HG03025 (cell line): Measurements from ENCODE around the gene ALG12.

Experiments used
- ATAC-seq: cut with Tn5 transposase; IDR thresholded peaks from one replicate; pipeline ENCODE4 v1.9.1; 2021; ENCODE audit warnings: mild to moderate bottlenecking, moderate library complexity; ENCODE audit not compliant: unreplicated experiment, low FRiP score

ALG12 gene

GRCh38 chr22:49933236-49934159 lies 15.3 kb upstream of the ALG12 start:
- no peak for ATAC-seq

DNA sequence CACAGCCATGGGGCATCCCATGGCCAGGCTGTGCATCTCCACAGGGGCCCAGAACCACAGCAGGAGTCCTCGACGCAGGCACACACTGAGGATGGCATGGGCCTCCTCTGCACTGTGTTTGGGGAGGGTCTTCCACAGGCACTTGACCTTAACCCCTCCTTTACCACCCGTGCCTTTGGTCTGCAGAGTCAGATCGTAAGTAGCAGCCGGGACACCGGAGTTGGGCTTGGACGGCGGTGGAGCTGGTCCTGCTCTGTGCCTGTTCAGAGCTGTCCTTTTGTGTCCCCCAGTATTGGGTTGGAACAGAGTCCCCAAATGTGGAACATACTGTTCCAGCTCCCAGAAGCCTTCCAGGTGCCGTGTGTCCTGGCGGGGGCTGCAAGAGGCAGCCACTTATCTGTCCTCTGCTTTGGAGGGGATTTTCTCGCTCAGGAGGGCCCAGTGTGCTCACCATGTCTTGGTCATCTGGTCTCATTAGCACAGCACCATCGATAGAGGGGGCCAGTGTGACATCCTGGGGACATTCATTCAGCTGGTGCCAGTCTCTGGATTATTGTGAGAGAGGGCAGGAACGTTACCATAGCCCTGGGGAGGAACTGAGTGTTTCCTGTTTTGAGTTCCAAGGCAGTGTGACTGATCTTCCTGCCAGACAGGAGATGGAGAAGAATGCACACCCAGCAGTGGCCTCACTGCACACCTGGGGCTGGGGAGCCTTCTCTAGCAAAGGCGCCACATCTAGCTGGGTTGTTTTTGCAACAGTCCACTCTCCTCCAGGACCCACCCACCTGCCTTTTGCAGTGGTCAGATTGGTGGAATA lies 12.6 kb upstream of the ALG12 start:
- ATAC-seq = no peak

DNA sequence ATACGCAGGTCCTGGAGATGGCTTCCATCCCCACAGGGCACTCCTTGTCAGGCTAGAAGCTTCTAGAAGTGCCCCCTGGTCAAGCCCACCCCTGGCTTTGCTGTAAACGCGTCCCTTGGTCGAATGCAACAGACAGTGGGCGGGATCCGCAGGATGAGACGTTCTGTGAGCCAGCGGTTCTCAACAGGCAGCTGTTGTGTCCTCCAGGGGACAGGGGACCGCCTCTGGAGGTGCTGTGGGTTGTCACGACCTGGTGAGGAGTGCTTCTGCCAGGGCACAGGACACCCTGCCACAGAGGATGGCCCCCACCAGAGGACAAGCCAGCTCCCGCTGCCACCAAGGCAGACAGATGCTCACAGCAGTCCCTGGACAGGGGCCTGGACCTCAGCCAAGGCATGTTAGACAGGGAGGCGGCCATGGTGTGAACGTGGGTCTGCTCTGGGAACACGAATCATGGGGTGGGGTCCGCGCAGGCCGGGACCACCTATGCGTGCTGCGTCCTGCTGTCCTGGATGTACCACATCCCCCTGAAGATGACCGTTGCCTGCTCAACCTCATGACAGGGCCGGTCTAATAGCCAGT lies 11.8 kb upstream of the ALG12 start:
- ATAC-seq = no peak

- ATAC-seq = no peak
Measured at GRCh38 chr22:49929211-49929979, 11.2 kb upstream of the ALG12 start.

DNA sequence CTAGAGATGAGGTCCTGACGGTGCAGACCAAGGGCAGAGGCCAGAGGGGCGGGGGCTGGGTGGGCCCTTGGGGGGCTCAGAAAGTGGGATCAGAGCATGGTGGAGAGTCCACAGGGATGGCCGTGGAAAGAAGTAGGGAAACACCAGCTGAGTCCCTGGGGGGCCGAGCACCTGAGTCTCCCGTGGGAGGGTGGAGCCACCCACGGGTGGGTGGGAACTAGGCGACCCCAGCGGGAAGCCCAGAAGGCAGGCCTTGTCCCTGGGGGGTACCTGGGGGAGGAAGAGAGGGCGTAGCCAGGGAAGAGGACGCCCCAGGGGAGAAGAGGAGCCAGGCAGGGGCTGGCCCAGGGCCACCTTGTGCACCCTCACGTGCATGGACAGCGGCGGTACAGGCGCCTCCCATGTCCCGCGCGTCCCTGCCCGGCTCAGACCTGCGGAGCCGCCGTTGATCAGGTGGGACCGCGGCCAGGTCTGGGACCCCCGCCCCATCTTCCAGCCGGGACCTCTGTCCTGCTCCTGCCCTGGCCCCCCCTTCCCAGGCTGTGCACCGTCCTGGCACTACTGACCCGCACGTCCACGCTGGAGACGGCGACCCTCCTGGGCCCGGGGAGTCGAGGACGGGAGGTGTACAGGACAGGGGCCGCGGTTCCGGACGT lies 10.4 kb upstream of the ALG12 start:
- no peak for ATAC-seq

GRCh38 chr22:49928185-49928495 lies 9.9 kb upstream of the ALG12 start:
- no peak for ATAC-seq

DNA sequence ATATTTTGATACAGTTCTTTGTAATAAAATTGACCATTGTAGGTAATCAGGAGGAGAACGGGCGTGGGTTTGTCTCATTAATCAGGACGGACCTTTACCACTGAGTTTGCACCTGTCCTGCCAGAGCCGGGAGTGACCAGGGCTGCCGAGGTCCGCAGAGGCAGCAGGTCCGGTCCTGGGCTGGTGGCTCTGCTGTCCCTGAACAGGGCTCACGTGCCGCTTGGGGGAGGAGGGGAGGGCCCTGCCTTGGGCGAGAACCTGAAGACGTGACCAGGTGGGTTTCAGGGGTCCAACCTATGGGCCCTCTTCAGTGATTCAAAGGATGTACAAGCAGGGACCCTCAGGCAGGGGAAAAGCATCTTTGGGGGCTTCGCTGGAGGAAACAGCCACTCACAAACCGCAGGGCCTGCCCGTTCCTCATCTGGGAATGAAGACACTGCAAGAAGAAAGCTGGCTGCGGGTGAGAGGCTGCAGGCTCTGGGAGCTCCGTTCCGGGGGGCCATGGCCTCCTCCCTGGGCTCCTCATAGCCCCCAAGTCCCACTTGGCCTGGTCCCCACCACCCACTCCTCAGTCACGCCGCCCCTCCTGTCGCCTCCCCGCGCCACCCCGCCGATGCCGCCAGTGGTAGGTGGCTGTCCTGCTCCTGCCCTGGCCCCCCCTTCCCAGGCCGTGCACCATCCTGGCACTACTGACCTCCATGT lies 9.4 kb upstream of the ALG12 start:
- no peak for ATAC-seq

DNA sequence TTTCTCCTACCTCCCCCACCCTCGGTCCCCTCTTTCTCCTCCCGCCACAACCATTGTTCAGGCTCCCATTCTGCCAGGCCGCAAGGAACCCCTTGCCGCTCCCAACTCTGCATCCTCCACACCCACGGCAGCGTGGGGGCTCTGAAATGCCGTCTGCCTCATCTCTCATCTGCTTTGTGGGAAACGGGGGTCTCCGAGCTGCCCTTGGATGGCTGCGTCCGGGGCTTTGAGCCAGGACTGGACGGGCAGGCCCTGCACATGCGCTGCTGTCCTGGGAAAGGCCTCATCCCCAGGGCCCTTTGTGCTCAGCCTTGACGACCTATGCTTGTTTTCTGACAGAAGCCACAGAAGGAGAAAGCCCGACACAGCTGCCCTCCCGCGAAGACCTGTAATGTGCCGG lies 8.7 kb upstream of the ALG12 start:
- no peak for ATAC-seq

- no peak for ATAC-seq
Measured at GRCh38 chr22:49925525-49926128, 7.4 kb upstream of the ALG12 start.

- ATAC-seq = no peak
Measured at GRCh38 chr22:49924113-49924833, 6.0 kb upstream of the ALG12 start.

GRCh38 chr22:49923445-49923844 lies 5.2 kb upstream of the ALG12 start:
- no peak for ATAC-seq

- ATAC-seq = no peak
Measured at GRCh38 chr22:49922926-49923325, 4.7 kb upstream of the ALG12 start.

DNA sequence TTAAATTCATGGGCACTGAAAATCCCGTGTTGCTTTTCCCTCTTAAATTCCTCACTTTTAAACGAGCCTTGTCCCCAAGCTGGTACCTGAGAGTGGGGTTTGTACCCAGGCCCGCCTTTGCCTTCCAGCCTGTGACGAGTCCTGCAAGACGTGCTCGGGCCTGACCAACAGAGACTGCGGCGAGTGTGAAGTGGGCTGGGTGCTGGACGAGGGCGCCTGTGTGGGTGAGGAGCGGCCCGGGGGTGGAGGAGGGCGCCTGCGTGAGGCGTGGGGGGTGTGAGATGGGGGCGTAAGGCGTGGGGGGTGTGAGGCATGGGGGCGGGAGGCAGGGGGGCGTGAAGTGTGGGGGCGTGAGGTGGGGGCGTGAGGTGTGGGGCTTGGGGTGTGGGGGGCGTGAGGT lies 4.2 kb upstream of the ALG12 start:
- no peak for ATAC-seq

GRCh38 chr22:49921508-49922278 lies 3.5 kb upstream of the ALG12 start:
- no peak for ATAC-seq

DNA sequence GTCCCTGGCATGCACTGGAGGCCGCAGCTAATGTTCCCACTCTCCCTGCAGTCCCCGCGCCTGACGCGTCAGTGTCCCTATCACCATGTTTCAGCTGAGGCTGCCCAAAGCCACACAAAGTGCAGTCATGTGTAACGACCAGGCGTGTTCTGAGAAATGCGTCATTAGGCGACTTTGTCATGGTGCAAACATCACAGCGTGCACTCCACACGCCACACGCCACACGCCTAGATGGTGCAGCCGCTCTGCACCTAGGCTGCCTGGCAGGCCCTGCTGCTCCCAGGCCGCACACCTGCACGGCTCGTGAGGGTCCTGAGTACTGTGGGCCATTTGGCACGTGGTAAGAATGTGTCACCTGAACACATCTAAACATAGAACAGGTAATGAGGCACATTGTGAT lies 2.6 kb upstream of the ALG12 start:
- no peak for ATAC-seq

- ATAC-seq = no peak
Measured at GRCh38 chr22:49918911-49919881, 958 bp upstream of the ALG12 start.

DNA sequence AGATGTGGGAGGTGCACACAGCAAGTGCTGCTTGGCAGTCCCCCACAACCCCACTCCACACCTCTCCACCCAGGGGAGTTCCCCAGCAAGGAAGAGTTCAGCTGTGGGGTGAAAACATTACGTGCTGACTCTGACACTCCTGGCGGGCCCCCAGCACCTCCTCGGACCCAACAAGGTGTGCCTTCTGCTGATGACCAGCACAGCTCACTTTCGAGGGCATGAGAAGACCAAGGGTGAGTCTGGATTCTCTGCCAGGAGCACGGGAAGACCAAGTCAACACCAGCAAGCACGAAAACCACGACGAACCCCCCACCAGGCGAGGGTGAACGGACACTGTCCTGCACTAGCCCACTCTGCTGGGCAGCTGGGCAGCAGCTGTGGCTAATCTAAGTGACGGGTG lies 1.4 kb downstream of the ALG12 start:
- ATAC-seq = no peak
